ENCODE data around the gene RABEPK.

GRCh38 chr9:125200216-125201047, at the start of gene RABEPK:
- TF ChIP-seq GATA2 (IDR thresholded peaks at IDR 0.05; ENCODE audit: low read depth, low read length) (no peak), GATA3 (IDR thresholded peaks at IDR 0.05; ENCODE audit: low read depth, low read length) (no peak)
